HepG2 (cell line): ENCODE results near the gene EHBP1. TPM values are rescaled to one million over a fixed set of nuclear protein-coding genes. Genes with fewer than 3 reads are reported as not detected.
A peak's percentile ranks its signal among the peaks of the same experiment; 100 is the strongest.

Experiments
- ATAC-seq: fragments of 200-7000 bp; cut with Tn5 transposase; 3 replicates; pipeline ENCODE4 v1.9.1; 2020; ENCODE audit warnings: mild to moderate bottlenecking, moderate library complexity
- BruUV-seq: library from RNA; stranded (reverse); fragments of 400-500 nt; replicated peaks from 2 replicates; lab custom pipeline; 2021; lab: Mats Ljungman, UMichigan
- CTCF ChIA-PET: fragments of 300-600 bp; formaldehyde crosslinking; extraction: SDS; loops from one replicate; lab custom pipeline; 2021; ENCODE audit warnings: low total read pairs, inconsistent platforms, low intra/inter-chr PET ratio; lab: Yijun Ruan, JAX
- POLR2A ChIA-PET: fragments of 350-600 bp; sonication (Branson Sonifier 250); formaldehyde crosslinking; loops from one replicate; lab custom pipeline; 2020; ENCODE audit warnings: antibody characterized with exemption, inconsistent platforms; lab: Yijun Ruan, JAX
- DNase-seq: peaks from one replicate; pipeline ENCODE4 v3.0.0-alpha.2; 2015; ENCODE audit warnings: low spot score
- FAIRE-seq: peaks from 3 replicates; lab custom pipeline; 2011; peaks lifted over from hg19 to GRCh38; lab: Jason Lieb, UNC
- H2AFZ ChIP-seq: one replicate; pipeline ENCODE4 v1.6.1; 2011; ENCODE audit warnings: low read length, inconsistent platforms
- H3K27ac ChIP-seq: fragments of 300-600 bp; 3 replicates; pipeline ENCODE4 v1.8.0; 2011; ENCODE audit warnings: mixed run types, mild to moderate bottlenecking, mixed read lengths, low read length, inconsistent platforms; ENCODE audit not compliant: insufficient read depth; ENCODE audit errors: extremely low read length
- H3K27me3 ChIP-seq, 2 experiments: fragments of 200-600 bp in 1 of 2; 2 replicates in 1 of 2; 3 replicates in 1 of 2; pipeline versions ENCODE4 v1.6.0 to v1.8.0; 2011; ENCODE audit warnings: low read length in 2 of 2, mild to moderate bottlenecking in 2 of 2, moderate library complexity in 2 of 2, inconsistent platforms in 1 of 2; ENCODE audit not compliant: insufficient read depth in 2 of 2, control insufficient read depth in 1 of 2
- H3K36me3 ChIP-seq, 2 experiments: fragments of 200-600 bp in 1 of 2; replicated peaks in 1 of 2; 2 replicates in 1 of 2; 3 replicates in 1 of 2; pipeline versions ENCODE4 v1.5.1 to v1.8.0; 2011; ENCODE audit warnings: low read length in 2 of 2, inconsistent platforms in 1 of 2; ENCODE audit not compliant: insufficient read depth in 2 of 2, control insufficient read depth in 1 of 2
- H3K4me1 ChIP-seq: 2 replicates; pipeline ENCODE4 v1.5.1; 2012; ENCODE audit warnings: low read length, inconsistent platforms; ENCODE audit not compliant: insufficient read depth
- H3K4me2 ChIP-seq: 2 replicates; pipeline ENCODE4 v1.6.0; 2011; ENCODE audit warnings: low read depth, low read length, inconsistent platforms
- H3K4me3 ChIP-seq, 3 experiments: fragments of 200-600 bp in 1 of 3; sonication (generic), shearing (Covaris generic) in 1 of 3; replicated peaks in 1 of 3; 2 replicates each; pipeline ENCODE4 v1.5.1; 2011 to 2016; ENCODE audit warnings: low read length in 3 of 3, inconsistent platforms in 2 of 3, low read depth in 2 of 3, mild to moderate bottlenecking in 2 of 3, control low read depth in 1 of 3, mixed read lengths in 1 of 3; ENCODE audit not compliant: insufficient read depth in 1 of 3
- H3K79me2 ChIP-seq: one replicate; pipeline ENCODE4 v1.6.1; 2011; ENCODE audit warnings: low read length, inconsistent platforms; ENCODE audit not compliant: insufficient read depth
- H3K9ac ChIP-seq: 2 replicates; pipeline ENCODE4 v1.6.0; 2011; ENCODE audit warnings: mild to moderate bottlenecking, low read depth, low read length, inconsistent platforms; ENCODE audit not compliant: insufficient read depth
- H3K9me3 ChIP-seq: 2 replicates; pipeline ENCODE4 v1.5.1; 2012; ENCODE audit warnings: mild to moderate bottlenecking, low read length
- H4K20me1 ChIP-seq: 2 replicates; pipeline ENCODE4 v1.6.0; 2011; ENCODE audit warnings: inconsistent platforms, mild to moderate bottlenecking, low read length, moderate library complexity; ENCODE audit not compliant: insufficient read depth
- ARNT2 ChIP-seq: sonication (generic); formaldehyde crosslinking; IDR thresholded peaks from 2 replicates; pipeline ENCODE4 v1.8.0; 2022; ENCODE audit warnings: mild to moderate bottlenecking, low read depth, missing genetic modification reagents, moderate library complexity
- CREB1 ChIP-seq, 2 experiments: fragments of 450-650 bp in 1 of 2; IDR thresholded peaks; 2 replicates each; pipeline ENCODE4 v1.6.1; 2016 to 2017; ENCODE audit warnings: control low read depth in 1 of 2, mild to moderate bottlenecking in 1 of 2, missing compliant biosample characterization in 1 of 2, missing genetic modification characterization in 1 of 2
- DNMT3B ChIP-seq: conservative IDR thresholded peaks from 2 replicates; pipeline ENCODE4 v1.6.1; 2016; ENCODE audit warnings: missing biosample characterization, control low read depth
- FOXJ3 ChIP-seq: sonication (generic); formaldehyde crosslinking; IDR thresholded peaks from 2 replicates; pipeline ENCODE4 v1.4.0; 2020; ENCODE audit warnings: missing genetic modification reagents, mild to moderate bottlenecking, borderline replicate concordance
- IRF2 ChIP-seq: IDR thresholded peaks from 2 replicates; pipeline ENCODE4 v1.6.1; 2018; ENCODE audit warnings: missing genetic modification reagents, missing compliant biosample characterization
- MBD4 ChIP-seq: IDR thresholded peaks from 2 replicates; pipeline ENCODE4 v1.6.1; 2012; ENCODE audit warnings: low read length, inconsistent platforms, borderline replicate concordance
- MIER3 ChIP-seq: IDR thresholded peaks from 2 replicates; pipeline ENCODE4 v1.6.1; 2016; ENCODE audit warnings: missing compliant biosample characterization, borderline replicate concordance
- MLXIP ChIP-seq: sonication (generic); formaldehyde crosslinking; IDR thresholded peaks from 2 replicates; pipeline ENCODE4 v1.9.0; 2021; ENCODE audit warnings: missing genetic modification reagents, borderline replicate concordance
- NBN ChIP-seq: fragments of 450-650 bp; conservative IDR thresholded peaks from 2 replicates; pipeline ENCODE4 v1.6.1; 2017
- NPAS2 ChIP-seq: sonication (generic); formaldehyde crosslinking; IDR thresholded peaks from 2 replicates; pipeline ENCODE4 v1.8.0; 2022; ENCODE audit warnings: mild to moderate bottlenecking, missing genetic modification reagents, borderline replicate concordance
- REL ChIP-seq: sonication (generic); formaldehyde crosslinking; conservative IDR thresholded peaks from 2 replicates; pipeline ENCODE4 v1.8.0; 2022; ENCODE audit warnings: mild to moderate bottlenecking, missing genetic modification reagents, moderate library complexity
- SSRP1 ChIP-seq: IDR thresholded peaks from 2 replicates; pipeline ENCODE4 v1.6.1; 2016; ENCODE audit warnings: control low read depth
- ZMYM3 ChIP-seq: sonication (generic); formaldehyde crosslinking; IDR thresholded peaks from 2 replicates; pipeline ENCODE4 v1.5.1; 2020; ENCODE audit warnings: mild to moderate bottlenecking, missing genetic modification reagents
- ZNF121 ChIP-seq: sonication (generic); formaldehyde crosslinking; IDR thresholded peaks from 2 replicates; pipeline ENCODE4 v1.5.0; 2020; ENCODE audit warnings: mild to moderate bottlenecking, missing genetic modification reagents
- ZNF329 ChIP-seq: sonication (generic); formaldehyde crosslinking; IDR thresholded peaks from 2 replicates; pipeline ENCODE4 v1.9.0; 2021; ENCODE audit warnings: low read depth, mild to moderate bottlenecking, missing genetic modification reagents
- ZNF598 ChIP-seq: sonication (generic); formaldehyde crosslinking; IDR thresholded peaks from 2 replicates; pipeline ENCODE4 v1.5.1; 2020; ENCODE audit warnings: mild to moderate bottlenecking, missing genetic modification reagents, borderline replicate concordance
- ZNF670 ChIP-seq: sonication (generic); formaldehyde crosslinking; IDR thresholded peaks from 2 replicates; pipeline ENCODE4 v1.8.0; 2022; ENCODE audit warnings: mild to moderate bottlenecking, missing genetic modification reagents, borderline replicate concordance
- ZNF724P ChIP-seq: sonication (generic); formaldehyde crosslinking; IDR thresholded peaks from 2 replicates; pipeline ENCODE4 v1.8.0; 2022; ENCODE audit warnings: missing genetic modification reagents, borderline replicate concordance
- ZNF773 ChIP-seq: sonication (generic); formaldehyde crosslinking; IDR thresholded peaks from 2 replicates; pipeline ENCODE4 v1.4.0; 2020; ENCODE audit warnings: missing genetic modification reagents, borderline replicate concordance
- WGBS: methylation state at CpG from one replicate; pipeline ENCODE4 v1.1.6; 2017; ENCODE audit warnings: low lambda C conversion rate; 5-methylcytosine and 5-hydroxymethylcytosine counted together
- in situ Hi-C: cut with HindIII; loops from 2 replicates; pipeline ENCODE4 v1.10.0; 2017; ENCODE audit warnings: low pct_unique_long_range_greater_than_20kb; ENCODE audit not compliant: extremely low pct_ligation_motif_present
- intact Hi-C: fragments of 100-400 bp; cut with micrococcal nuclease; formaldehyde crosslinking; loops from one replicate; pipeline ENCODE4 v1.10.0; 2022; ENCODE audit not compliant: unreplicated experiment
- polyA plus RNA-seq, 8 experiments: library from polyadenylated mRNA; depleted of rRNA in 3 of 8; stranded (reverse) in 7 of 8; unstranded in 1 of 8; fragments of >200 nt; fragmentation: Illumina TruSeq in 4 of 8; extraction: Trizol in 4 of 8; gene quantifications; 2 replicates each; pipeline versions ENCODE4 v1.2.1 to v1.2.3, GENCODE V29; 2011 to 2016; ENCODE audit warnings: low read depth in 4 of 8, missing spikeins in 1 of 8, mixed read lengths in 1 of 8; ENCODE audit not compliant: insufficient read depth in 1 of 8
- total RNA-seq, 5 experiments: library from RNA; depleted of rRNA; stranded (reverse); fragments of >200 nt; fragmentation: Illumina TruSeq; extraction: Trizol; gene quantifications; 2 replicates each; pipeline ENCODE4 v1.2.3, GENCODE V29; 2016; ENCODE audit warnings: low read depth in 1 of 5
- TF ChIP-seq, protein P1 (sequence below): sonication (generic); formaldehyde crosslinking; IDR thresholded peaks from 2 replicates; pipeline ENCODE4 v1.5.0; 2020; ENCODE audit warnings: mild to moderate bottlenecking, missing genetic modification reagents

EHBP1 gene
- total and polyA plus RNA-seq, 2 of the 13 experiments (the other 11 are each of a cell fraction or from before 2014, with no cell fraction given) = 93.5 to 146 TPM

- 0 out of 2 replicates have a peak, but pooled peaks have one; percentile 33 for TF ChIP-seq ZNF670 (CRISPR knock-in tag)
- TF ChIP-seq REL (CRISPR knock-in tag) = no peak
- TF ChIP-seq NBN = no peak
- TF ChIP-seq MIER3 = no peak
- TF ChIP-seq ARNT2 (CRISPR knock-in tag) = no peak
These were observed 8.3 kb downstream of the EHBP1 start (continued) for GRCh38 chr2:62713837-62714236.

DNA sequence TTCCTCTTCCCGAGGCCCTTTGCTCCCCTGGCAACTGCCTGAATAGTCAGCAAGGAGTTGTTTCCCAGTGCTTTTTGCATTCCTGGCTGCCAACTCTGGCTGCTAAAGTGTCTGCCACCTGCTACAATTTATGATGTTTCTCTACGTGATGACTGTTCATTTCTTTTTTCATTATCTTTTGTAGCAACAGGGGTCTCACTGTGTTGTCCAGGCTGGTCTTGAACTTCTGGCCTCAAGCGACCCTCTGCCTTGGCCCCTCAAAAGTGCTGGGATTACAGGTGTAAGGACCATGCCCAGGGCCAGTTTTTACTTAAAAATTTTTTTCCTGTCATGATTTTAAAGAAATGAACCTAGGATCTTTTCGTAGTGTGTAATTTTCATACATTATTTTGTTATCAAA lies 11.3 kb downstream of the EHBP1 start:
- no peak overlapping the region for H3K27ac ChIP-seq
- ATAC-seq (no peak), FAIRE-seq (no peak), DNase-seq (no peak)
- H3K4me3 ChIP-seq = no peak overlapping the region
- CTCF ChIA-PET = no interaction called here
- BruUV-seq = no TSS peak
- H2AFZ ChIP-seq = no peak overlapping the region
- peaks cover 12 to 52% of the 10 kb centered on the region in 2 experiments for H3K36me3 ChIP-seq
- POLR2A ChIA-PET = interaction anchor here (1.5 kb wide), 1 partner anchor 12 kb away, joined by 4 read pairs; no protein-coding TSS in a partner anchor
- in situ Hi-C loops = no loop called here
- H3K9ac ChIP-seq = no peak overlapping the region
- H3K4me1 ChIP-seq = peaks cover 87% of the 10 kb centered on the region
- H3K79me2 ChIP-seq = peaks cover 100% of the 10 kb centered on the region
- intact Hi-C loops = no loop called here
- H3K9me3 ChIP-seq = no peaks in the 10 kb centered on the region
- H3K27me3 ChIP-seq = no peaks in the 10 kb centered on the region
- 89% methylated on average over 4 of the region's 4 CpGs for whole genome bisulfite sequencing
- peaks cover 82% of the 10 kb centered on the region for H4K20me1 ChIP-seq
- H3K4me2 ChIP-seq = 0 out of 2 replicates have a peak overlapping the region, but pooled peaks have one; percentile 8
- TF ChIP-seq ZNF598 (CRISPR knock-in tag) = 0 out of 2 replicates have a peak, but pooled peaks have one; percentile 21
- no peak for TF ChIP-seq DNMT3B (CRISPR knock-in tag)
- TF ChIP-seq IRF2 (CRISPR knock-in tag) = no peak
- no peak for TF ChIP-seq NPAS2
- TF ChIP-seq FOXJ3 (CRISPR knock-in tag) = no peak
- peak; percentile 95 for TF ChIP-seq ZNF121 (CRISPR knock-in tag)
- TF ChIP-seq CREB1 (IDR thresholded peaks at IDR 0.05) = no peak
- 0 out of 2 replicates have a peak, but pooled peaks have one; percentile 27 for TF ChIP-seq CREB1 (CRISPR knock-in tag; IDR thresholded peaks at IDR 0.05)
- TF ChIP-seq SSRP1 (CRISPR knock-in tag) = 0 out of 2 replicates have a peak, but pooled peaks have one; percentile 67
- TF ChIP-seq, protein P1, sequence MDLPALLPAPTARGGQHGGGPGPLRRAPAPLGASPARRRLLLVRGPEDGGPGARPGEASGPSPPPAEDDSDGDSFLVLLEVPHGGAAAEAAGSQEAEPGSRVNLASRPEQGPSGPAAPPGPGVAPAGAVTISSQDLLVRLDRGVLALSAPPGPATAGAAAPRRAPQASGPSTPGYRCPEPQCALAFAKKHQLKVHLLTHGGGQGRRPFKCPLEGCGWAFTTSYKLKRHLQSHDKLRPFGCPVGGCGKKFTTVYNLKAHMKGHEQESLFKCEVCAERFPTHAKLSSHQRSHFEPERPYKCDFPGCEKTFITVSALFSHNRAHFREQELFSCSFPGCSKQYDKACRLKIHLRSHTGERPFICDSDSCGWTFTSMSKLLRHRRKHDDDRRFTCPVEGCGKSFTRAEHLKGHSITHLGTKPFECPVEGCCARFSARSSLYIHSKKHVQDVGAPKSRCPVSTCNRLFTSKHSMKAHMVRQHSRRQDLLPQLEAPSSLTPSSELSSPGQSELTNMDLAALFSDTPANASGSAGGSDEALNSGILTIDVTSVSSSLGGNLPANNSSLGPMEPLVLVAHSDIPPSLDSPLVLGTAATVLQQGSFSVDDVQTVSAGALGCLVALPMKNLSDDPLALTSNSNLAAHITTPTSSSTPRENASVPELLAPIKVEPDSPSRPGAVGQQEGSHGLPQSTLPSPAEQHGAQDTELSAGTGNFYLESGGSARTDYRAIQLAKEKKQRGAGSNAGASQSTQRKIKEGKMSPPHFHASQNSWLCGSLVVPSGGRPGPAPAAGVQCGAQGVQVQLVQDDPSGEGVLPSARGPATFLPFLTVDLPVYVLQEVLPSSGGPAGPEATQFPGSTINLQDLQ (CRISPR knock-in tag) = no peak
- TF ChIP-seq ZNF329 (CRISPR knock-in tag) = no peak
- no peak for TF ChIP-seq MBD4
- TF ChIP-seq ZNF724P (CRISPR knock-in tag) = 0 out of 2 replicates have a peak, but pooled peaks have one; percentile 30
- TF ChIP-seq ZMYM3 (CRISPR knock-in tag) = peak; percentile 17; the same call in 1 of the 2 replicates
- TF ChIP-seq ZNF773 (CRISPR knock-in tag) = no peak
- no peak for TF ChIP-seq MLXIP (CRISPR knock-in tag)
